Calu3 (cell line): ENCODE data around the gene ALDH3A2. TPM values are rescaled to one million over a fixed set of nuclear protein-coding genes. Genes with fewer than 3 reads are reported as not detected.

ENCODE experiments used
- BruUV-seq: library from RNA; stranded (reverse); fragments of 400-500 nt; replicated peaks from 2 replicates; lab custom pipeline; 2021; lab: Mats Ljungman, UMichigan
- CTCF ChIA-PET: fragments of 300-600 bp; sonication (Branson Sonifier 250); formaldehyde crosslinking; loops from one replicate; lab custom pipeline; 2022; ENCODE audit warnings: antibody characterized with exemption; lab: Charles Lee
- DNase-seq: peaks from one replicate; pipeline ENCODE4 v3.0.0; 2022
- H3K27ac Mint-ChIP-seq: one replicate; pipeline ENCODE4 v1.8.0; 2022; ENCODE audit warnings: mixed read lengths; ENCODE audit not compliant: unreplicated experiment
- H3K27me3 Mint-ChIP-seq: one replicate; pipeline ENCODE4 v1.8.0; 2022; ENCODE audit warnings: mixed read lengths; ENCODE audit not compliant: unreplicated experiment
- H3K36me3 Mint-ChIP-seq: one replicate; pipeline ENCODE4 v1.8.0; 2022; ENCODE audit warnings: mild to moderate bottlenecking, moderate library complexity, mixed read lengths; ENCODE audit not compliant: insufficient read depth, unreplicated experiment
- H3K4me1 Mint-ChIP-seq: one replicate; pipeline ENCODE4 v1.8.0; 2022; ENCODE audit warnings: mild to moderate bottlenecking, low read depth, mixed read lengths; ENCODE audit not compliant: unreplicated experiment
- H3K4me3 Mint-ChIP-seq: one replicate; pipeline ENCODE4 v1.8.0; 2022; ENCODE audit warnings: mild to moderate bottlenecking, low read depth, moderate library complexity, mixed read lengths; ENCODE audit not compliant: unreplicated experiment
- H3K9me3 Mint-ChIP-seq: one replicate; pipeline ENCODE4 v1.8.0; 2022; ENCODE audit warnings: low read depth, mixed read lengths; ENCODE audit not compliant: unreplicated experiment
- CTCF ChIP-seq: fragments of 200-600 bp; IDR thresholded peaks from one replicate; pipeline ENCODE4 v1.8.0; 2022; ENCODE audit warnings: antibody characterized with exemption; ENCODE audit not compliant: unreplicated experiment
- intact Hi-C: fragments of 100-400 bp; cut with micrococcal nuclease; formaldehyde crosslinking; loops from one replicate; pipeline ENCODE4 v1.10.0; 2022; ENCODE audit not compliant: unreplicated experiment
- total RNA-seq: library from RNA; stranded (reverse); gene quantifications from 2 replicates; pipeline ENCODE4 v1.2.3, GENCODE V29; 2022

The ALDH3A2 gene
- total RNA-seq, 1 experiment from 2014 or later, result 32.4 TPM

- Mint-ChIP-seq H3K9me3 (no peaks in the 10 kb centered on the region), H3K27me3 (no peaks in the 10 kb centered on the region), H3K4me1 (peaks cover 8% of the 10 kb centered on the region), H3K27ac (no peak overlapping the region), H3K4me3 (no peak overlapping the region), H3K36me3 (peaks cover 9% of the 10 kb centered on the region)
- BruUV-seq, result no TSS peak
- intact Hi-C loops, result no loop called here
- CTCF ChIA-PET, result no interaction called here
- TF ChIP-seq CTCF, result no peak
- no peak for DNase-seq
Measured at GRCh38 chr17:19726631-19727376, 78.3 kb downstream of the ALDH3A2 start.

Other genes with a start within 250 kb of the ALDH3A2 start
- gene RNF112, start 237.5 kb upstream of the ALDH3A2 start, total RNA-seq, result 0.61 and 1.3 TPM in 2 replicates
- gene SLC47A1, start 114.9 kb upstream of the ALDH3A2 start, total RNA-seq, result not detected in 2 replicates
- not detected in 2 replicates for gene SLC47A2, start 67.8 kb downstream of the ALDH3A2 start, total RNA-seq
- 0.38 and 0.47 TPM in 2 replicates for gene ALDH3A1, start 99.5 kb downstream of the ALDH3A2 start, total RNA-seq
- gene ULK2, start 219.2 kb downstream of the ALDH3A2 start, total RNA-seq, result 4.3 and 4.7 TPM in 2 replicates